HepG2 (cell line): ENCODE results near the gene TUBA4B. TPM values are rescaled to one million over a fixed set of nuclear protein-coding genes. Genes with fewer than 3 reads are reported as not detected.

Experiments used
- CBX1 ChIP-seq: IDR thresholded peaks from one replicate; pipeline ENCODE4 v1.6.1; 2016; ENCODE audit warnings: antibody characterized with exemption, low read depth
- EZH2 ChIP-seq: conservative IDR thresholded peaks from 2 replicates; pipeline ENCODE4 v1.6.1; 2012; ENCODE audit warnings: mild to moderate bottlenecking, low read depth, low read length, moderate library complexity
- FOXA3 ChIP-seq: IDR thresholded peaks from 2 replicates; pipeline ENCODE4 v1.6.1; 2016; ENCODE audit warnings: missing genetic modification reagents, missing compliant biosample characterization
- LCORL ChIP-seq, 2 experiments: fragments of 450-650 bp in 1 of 2; sonication (generic) in 1 of 2; formaldehyde crosslinking in 1 of 2; IDR thresholded peaks; 2 replicates each; pipeline versions ENCODE4 v1.5.0 to v1.6.1; 2017 to 2020; ENCODE audit warnings: antibody characterized with exemption in 1 of 2, missing genetic modification reagents in 1 of 2
- MEIS2 ChIP-seq: sonication (generic); formaldehyde crosslinking; IDR thresholded peaks from 2 replicates; pipeline ENCODE4 v1.9.0; 2021; ENCODE audit warnings: mild to moderate bottlenecking, missing genetic modification reagents
- NCOA1 ChIP-seq: sonication (generic); formaldehyde crosslinking; IDR thresholded peaks from 2 replicates; pipeline ENCODE4 v1.9.0; 2021; ENCODE audit warnings: missing genetic modification reagents
- PAXIP1 ChIP-seq: sonication (generic); formaldehyde crosslinking; conservative IDR thresholded peaks from 2 replicates; pipeline ENCODE4 v1.4.0; 2020; ENCODE audit warnings: mild to moderate bottlenecking, missing genetic modification reagents, moderate library complexity
- PHF20 ChIP-seq: sonication (generic); formaldehyde crosslinking; IDR thresholded peaks from 2 replicates; pipeline ENCODE4 v1.5.0; 2020; ENCODE audit warnings: mild to moderate bottlenecking, missing genetic modification reagents
- PRPF4 ChIP-seq: fragments of 200-400 bp; formaldehyde crosslinking; IDR thresholded peaks from 2 replicates; pipeline ENCODE4 v1.6.1; 2016; ENCODE audit warnings: low read length, low read depth; ENCODE audit not compliant: poor library complexity, severe bottlenecking
- SMC3 ChIP-seq: IDR thresholded peaks from 2 replicates; pipeline ENCODE4 v1.6.1; 2011; ENCODE audit warnings: low read length, improper control_type of control experiment
- SOX5 ChIP-seq: IDR thresholded peaks from 2 replicates; pipeline ENCODE4 v1.6.1; 2016; ENCODE audit warnings: borderline replicate concordance
- SRSF9 ChIP-seq: fragments of 200-400 bp; formaldehyde crosslinking; IDR thresholded peaks from 2 replicates; pipeline ENCODE4 v1.6.1; 2018; ENCODE audit warnings: borderline replicate concordance, mild to moderate bottlenecking, low read depth, low read length; ENCODE audit not compliant: insufficient read depth, poor library complexity, severe bottlenecking
- TAF15 ChIP-seq: fragments of 200-400 bp; formaldehyde crosslinking; IDR thresholded peaks from one replicate; pipeline ENCODE4 v1.6.1; 2018; ENCODE audit warnings: mild to moderate bottlenecking, low read depth, low read length; ENCODE audit not compliant: poor library complexity, severe bottlenecking
- USF2 ChIP-seq, 2 experiments: sonication (generic) in 1 of 2; formaldehyde crosslinking in 1 of 2; IDR thresholded peaks; 2 replicates each; pipeline versions ENCODE4 v1.5.1 to v1.6.1; 2011 to 2020; ENCODE audit warnings: borderline replicate concordance in 1 of 2, low read depth in 1 of 2, low read length in 1 of 2, mild to moderate bottlenecking in 1 of 2, missing genetic modification reagents in 1 of 2, moderate library complexity in 1 of 2
- XRCC5 ChIP-seq: fragments of 200-400 bp; formaldehyde crosslinking; optimal IDR thresholded peaks from 2 replicates; pipeline ENCODE3; 2017; ENCODE audit warnings: mild to moderate bottlenecking, low read length
- polyA plus RNA-seq, 8 experiments: library from polyadenylated mRNA; depleted of rRNA in 3 of 8; stranded (reverse) in 7 of 8; unstranded in 1 of 8; fragments of >200 nt; fragmentation: Illumina TruSeq in 4 of 8; extraction: Trizol in 4 of 8; gene quantifications; 2 replicates each; pipeline versions ENCODE4 v1.2.1 to v1.2.3, GENCODE V29; 2011 to 2016; ENCODE audit warnings: low read depth in 4 of 8, missing spikeins in 1 of 8, mixed read lengths in 1 of 8; ENCODE audit not compliant: insufficient read depth in 1 of 8
- total RNA-seq, 5 experiments: library from RNA; depleted of rRNA; stranded (reverse); fragments of >200 nt; fragmentation: Illumina TruSeq; extraction: Trizol; gene quantifications; 2 replicates each; pipeline ENCODE4 v1.2.3, GENCODE V29; 2016; ENCODE audit warnings: low read depth in 1 of 5
- TF ChIP-seq, protein P1 (sequence below): sonication (generic); formaldehyde crosslinking; IDR thresholded peaks from 2 replicates; pipeline ENCODE4 v1.4.0; 2020; ENCODE audit warnings: missing genetic modification reagents
- TF ChIP-seq, protein P2 (sequence below): sonication (generic); formaldehyde crosslinking; IDR thresholded peaks from 2 replicates; pipeline ENCODE4 v1.4.0; 2020; ENCODE audit warnings: mild to moderate bottlenecking, missing genetic modification reagents
- TF ChIP-seq, protein P3 (sequence below): sonication (generic); formaldehyde crosslinking; IDR thresholded peaks from 2 replicates; pipeline ENCODE4 v1.5.0; 2020; ENCODE audit warnings: mild to moderate bottlenecking, low read depth, missing genetic modification reagents, borderline replicate concordance

Gene TUBA4B
- total and polyA plus RNA-seq, 2 of the 13 experiments (the other 11 are each of a cell fraction or from before 2014, with no cell fraction given): 0.18 to 0.22 TPM

GRCh38 chr2:219279151-219279915 lies 26.3 kb downstream of the TUBA4B start, which contains the start of gene DNAJB2 (continued):
- TF ChIP-seq, protein P1, sequence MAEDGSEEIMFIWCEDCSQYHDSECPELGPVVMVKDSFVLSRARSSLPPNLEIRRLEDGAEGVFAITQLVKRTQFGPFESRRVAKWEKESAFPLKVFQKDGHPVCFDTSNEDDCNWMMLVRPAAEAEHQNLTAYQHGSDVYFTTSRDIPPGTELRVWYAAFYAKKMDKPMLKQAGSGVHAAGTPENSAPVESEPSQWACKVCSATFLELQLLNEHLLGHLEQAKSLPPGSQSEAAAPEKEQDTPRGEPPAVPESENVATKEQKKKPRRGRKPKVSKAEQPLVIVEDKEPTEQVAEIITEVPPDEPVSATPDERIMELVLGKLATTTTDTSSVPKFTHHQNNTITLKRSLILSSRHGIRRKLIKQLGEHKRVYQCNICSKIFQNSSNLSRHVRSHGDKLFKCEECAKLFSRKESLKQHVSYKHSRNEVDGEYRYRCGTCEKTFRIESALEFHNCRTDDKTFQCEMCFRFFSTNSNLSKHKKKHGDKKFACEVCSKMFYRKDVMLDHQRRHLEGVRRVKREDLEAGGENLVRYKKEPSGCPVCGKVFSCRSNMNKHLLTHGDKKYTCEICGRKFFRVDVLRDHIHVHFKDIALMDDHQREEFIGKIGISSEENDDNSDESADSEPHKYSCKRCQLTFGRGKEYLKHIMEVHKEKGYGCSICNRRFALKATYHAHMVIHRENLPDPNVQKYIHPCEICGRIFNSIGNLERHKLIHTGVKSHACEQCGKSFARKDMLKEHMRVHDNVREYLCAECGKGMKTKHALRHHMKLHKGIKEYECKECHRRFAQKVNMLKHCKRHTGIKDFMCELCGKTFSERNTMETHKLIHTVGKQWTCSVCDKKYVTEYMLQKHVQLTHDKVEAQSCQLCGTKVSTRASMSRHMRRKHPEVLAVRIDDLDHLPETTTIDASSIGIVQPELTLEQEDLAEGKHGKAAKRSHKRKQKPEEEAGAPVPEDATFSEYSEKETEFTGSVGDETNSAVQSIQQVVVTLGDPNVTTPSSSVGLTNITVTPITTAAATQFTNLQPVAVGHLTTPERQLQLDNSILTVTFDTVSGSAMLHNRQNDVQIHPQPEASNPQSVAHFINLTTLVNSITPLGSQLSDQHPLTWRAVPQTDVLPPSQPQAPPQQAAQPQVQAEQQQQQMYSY: no peak
- TF ChIP-seq NCOA1 (no peak), PHF20 (CRISPR knock-in tag) (peak; percentile 84), CBX1 (peak; percentile 26), SOX5 (CRISPR knock-in tag) (peak; percentile 34; the same call in 1 of the 2 replicates), PRPF4 (no peak), USF2 (IDR thresholded peaks at IDR 0.05; ENCODE audit: low read depth, low read length) (no peak), USF2 (CRISPR knock-in tag; IDR thresholded peaks at IDR 0.05; ENCODE audit: borderline replicate concordance) (peak; percentile 35; the same call in 1 of the 2 replicates), TAF15 (no peak), PAXIP1 (CRISPR knock-in tag) (peak; percentile 69), FOXA3 (CRISPR knock-in tag) (peak; percentile 66), SRSF9 (no peak), XRCC5 (peak; percentile 75), MEIS2 (CRISPR knock-in tag) (peak; percentile 87), SMC3 (no peak), EZH2 (no peak), LCORL (IDR thresholded peaks at IDR 0.05) (no peak), LCORL (CRISPR knock-in tag; IDR thresholded peaks at IDR 0.05) (peak; percentile 92)
- TF ChIP-seq, protein P2, sequence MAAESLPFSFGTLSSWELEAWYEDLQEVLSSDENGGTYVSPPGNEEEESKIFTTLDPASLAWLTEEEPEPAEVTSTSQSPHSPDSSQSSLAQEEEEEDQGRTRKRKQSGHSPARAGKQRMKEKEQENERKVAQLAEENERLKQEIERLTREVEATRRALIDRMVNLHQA (CRISPR knock-in tag): 0 out of 2 replicates have a peak, but pooled peaks have one; percentile 23
- TF ChIP-seq, protein P3, sequence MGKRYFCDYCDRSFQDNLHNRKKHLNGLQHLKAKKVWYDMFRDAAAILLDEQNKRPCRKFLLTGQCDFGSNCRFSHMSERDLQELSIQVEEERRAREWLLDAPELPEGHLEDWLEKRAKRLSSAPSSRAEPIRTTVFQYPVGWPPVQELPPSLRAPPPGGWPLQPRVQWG (CRISPR knock-in tag): no peak
